ENCODE data around the gene GRM7. TPM values are rescaled to one million over a fixed set of nuclear protein-coding genes. Genes with fewer than 3 reads are reported as not detected.

Gene GRM7
- total RNA-seq, 1 experiment from 2014 or later: not detected

DNA sequence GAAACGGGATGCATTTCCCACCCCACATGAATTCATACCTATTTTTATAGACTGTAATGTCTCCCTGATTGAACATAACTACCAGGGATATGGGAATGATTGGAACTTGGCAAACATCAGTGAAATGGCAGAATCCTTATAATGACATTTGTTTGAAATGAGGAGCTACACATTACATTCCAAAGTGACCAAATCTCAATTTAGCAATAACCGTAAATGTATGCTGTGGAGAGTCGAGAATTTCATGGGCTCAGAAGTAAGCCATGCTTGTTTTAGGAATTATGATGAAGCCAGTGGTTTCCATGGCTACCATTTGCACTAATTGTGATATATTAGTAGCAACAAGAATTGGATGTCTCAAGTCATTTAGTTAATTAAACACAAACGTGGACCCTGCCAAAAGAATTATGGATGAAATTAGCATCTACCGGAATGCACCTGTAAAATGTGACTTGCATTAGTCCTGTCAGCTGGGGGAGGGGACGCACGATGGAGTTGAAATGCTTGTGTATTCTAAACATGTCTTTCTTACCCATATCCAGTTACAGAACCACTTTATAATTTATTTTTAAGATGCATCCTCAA, 760.2 kb downstream of the GRM7 start:
- H3K4me3 ChIP-seq (ENCODE audit: low read length): no peak overlapping the region
- H3K9ac ChIP-seq (ENCODE audit: low read length): no peak overlapping the region
- ChIA-PET POLR2A (ENCODE audit: unreplicated experiment) (no interaction called here), CTCF (no interaction called here)
- H3F3A ChIP-seq (ENCODE audit: low read length, unreplicated experiment): no peaks in the 10 kb centered on the region
- no peaks in the 10 kb centered on the region for H3K9me2 ChIP-seq (replicated peaks; ENCODE audit: low read length)
- intact Hi-C loops (cut with micrococcal nuclease): no loop called here
- BruUV-seq (replicated peaks): no TSS peak
- H3K27me3 ChIP-seq (ENCODE audit: low read length): no peaks in the 10 kb centered on the region
- no peaks in the 10 kb centered on the region for H3K36me3 ChIP-seq (ENCODE audit: low read depth, low read length)
- DNase-seq: no peak
- TF ChIP-seq, protein P1, sequence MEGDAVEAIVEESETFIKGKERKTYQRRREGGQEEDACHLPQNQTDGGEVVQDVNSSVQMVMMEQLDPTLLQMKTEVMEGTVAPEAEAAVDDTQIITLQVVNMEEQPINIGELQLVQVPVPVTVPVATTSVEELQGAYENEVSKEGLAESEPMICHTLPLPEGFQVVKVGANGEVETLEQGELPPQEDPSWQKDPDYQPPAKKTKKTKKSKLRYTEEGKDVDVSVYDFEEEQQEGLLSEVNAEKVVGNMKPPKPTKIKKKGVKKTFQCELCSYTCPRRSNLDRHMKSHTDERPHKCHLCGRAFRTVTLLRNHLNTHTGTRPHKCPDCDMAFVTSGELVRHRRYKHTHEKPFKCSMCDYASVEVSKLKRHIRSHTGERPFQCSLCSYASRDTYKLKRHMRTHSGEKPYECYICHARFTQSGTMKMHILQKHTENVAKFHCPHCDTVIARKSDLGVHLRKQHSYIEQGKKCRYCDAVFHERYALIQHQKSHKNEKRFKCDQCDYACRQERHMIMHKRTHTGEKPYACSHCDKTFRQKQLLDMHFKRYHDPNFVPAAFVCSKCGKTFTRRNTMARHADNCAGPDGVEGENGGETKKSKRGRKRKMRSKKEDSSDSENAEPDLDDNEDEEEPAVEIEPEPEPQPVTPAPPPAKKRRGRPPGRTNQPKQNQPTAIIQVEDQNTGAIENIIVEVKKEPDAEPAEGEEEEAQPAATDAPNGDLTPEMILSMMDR (conservative IDR thresholded peaks at IDR 0.05; ENCODE audit: low read depth, low read length): no peak
- no peak for TF ChIP-seq EZH2 (IDR thresholded peaks at IDR 0.05; ENCODE audit: low read length, unreplicated experiment)
- TF ChIP-seq EZH2phosphoT487 (IDR thresholded peaks at IDR 0.05; ENCODE audit: borderline replicate concordance, low read length): no peak
- H3K4me2 ChIP-seq (ENCODE audit: low read length): no peak overlapping the region
- H4K20me1 ChIP-seq (ENCODE audit: low read length): no peaks in the 10 kb centered on the region
- no peak overlapping the region for H2AFZ ChIP-seq (ENCODE audit: low read length)
- no peak overlapping the region for H3K27ac ChIP-seq (ENCODE audit: low read length)
- H3K4me1 ChIP-seq (ENCODE audit: insufficient read depth, low read length): no peaks in the 10 kb centered on the region
- H3K79me2 ChIP-seq (ENCODE audit: low read length): no peaks in the 10 kb centered on the region
- no peak for ATAC-seq
- peaks cover 25% of the 10 kb centered on the region; the same call in 1 of the 2 replicates for H3K9me3 ChIP-seq (ENCODE audit: low read length)

DNA sequence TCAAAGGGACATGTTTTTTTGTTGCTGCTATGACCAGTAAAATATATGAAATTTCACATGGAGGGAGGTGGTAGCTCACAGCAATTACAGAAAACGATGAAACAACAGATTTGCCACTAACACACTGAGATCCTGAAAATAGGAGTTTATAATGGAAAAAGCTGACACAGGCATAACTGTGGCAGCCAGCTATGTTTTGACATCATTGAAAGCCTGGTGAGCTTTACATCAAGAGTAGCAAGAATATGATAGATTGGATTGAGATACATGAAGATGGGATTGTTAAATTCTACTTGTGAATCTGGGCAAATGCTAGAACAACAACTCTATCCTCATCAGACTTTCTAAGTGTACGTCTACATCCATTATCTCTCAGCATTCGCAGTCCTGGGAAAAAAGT, 760.7 kb downstream of the GRM7 start:
- POLR2A ChIA-PET (ENCODE audit: unreplicated experiment): no interaction called here
- Histone ChIP-seq H3K27ac (ENCODE audit: low read length) (no peak overlapping the region), H3K9me3 (ENCODE audit: low read length) (peaks cover 26% of the 10 kb centered on the region; the same call in 1 of the 2 replicates), H3K9ac (ENCODE audit: low read length) (no peak overlapping the region), H3K79me2 (ENCODE audit: low read length) (no peaks in the 10 kb centered on the region), H3K4me1 (ENCODE audit: insufficient read depth, low read length) (no peaks in the 10 kb centered on the region), H2AFZ (ENCODE audit: low read length) (no peak overlapping the region), H3F3A (ENCODE audit: low read length, unreplicated experiment) (no peaks in the 10 kb centered on the region), H3K9me2 (replicated peaks; ENCODE audit: low read length) (no peaks in the 10 kb centered on the region), H3K36me3 (ENCODE audit: low read depth, low read length) (no peaks in the 10 kb centered on the region), H3K4me2 (ENCODE audit: low read length) (no peak overlapping the region), H3K27me3 (ENCODE audit: low read length) (no peaks in the 10 kb centered on the region), H4K20me1 (ENCODE audit: low read length) (no peaks in the 10 kb centered on the region), H3K4me3 (ENCODE audit: low read length) (no peak overlapping the region)
- intact Hi-C loops (cut with micrococcal nuclease): no loop called here
- CTCF ChIA-PET: no interaction called here
- no TSS peak for BruUV-seq (replicated peaks)
- ATAC-seq (no peak), DNase-seq (no peak)
- TF ChIP-seq EZH2 (IDR thresholded peaks at IDR 0.05; ENCODE audit: low read length, unreplicated experiment) (no peak), EZH2phosphoT487 (IDR thresholded peaks at IDR 0.05; ENCODE audit: borderline replicate concordance, low read length) (no peak)
- TF ChIP-seq, protein P1 (conservative IDR thresholded peaks at IDR 0.05; ENCODE audit: low read depth, low read length): no peak

DNA sequence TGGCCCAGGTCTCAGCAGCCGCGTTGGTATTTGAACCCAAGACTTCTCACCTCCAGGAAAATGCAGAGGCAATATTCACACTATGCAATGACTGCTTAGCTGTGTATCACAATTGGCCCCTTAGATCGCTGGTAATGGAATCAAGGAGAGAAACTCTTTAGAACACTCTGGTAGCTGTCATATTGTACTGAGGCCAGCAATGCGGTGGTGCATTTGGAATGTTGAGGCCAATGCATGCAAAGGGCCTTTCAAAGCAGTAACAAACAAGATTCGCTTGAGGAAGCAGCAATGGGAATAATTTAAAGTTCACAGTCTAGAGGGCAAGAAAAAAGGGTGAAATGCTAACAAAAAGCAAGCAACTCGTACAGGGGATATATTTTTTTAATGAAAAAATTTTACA, 764.1 kb downstream of the GRM7 start:
- Histone ChIP-seq H3K4me3 (ENCODE audit: low read length) (no peak overlapping the region), H3K9me2 (replicated peaks; ENCODE audit: low read length) (no peaks in the 10 kb centered on the region), H4K20me1 (ENCODE audit: low read length) (no peaks in the 10 kb centered on the region), H3K9ac (ENCODE audit: low read length) (no peak overlapping the region), H3K4me1 (ENCODE audit: insufficient read depth, low read length) (no peaks in the 10 kb centered on the region), H3K9me3 (ENCODE audit: low read length) (0 out of 2 replicates have a peak, but pooled peaks cover 25% of the 10 kb centered on the region), H3K36me3 (ENCODE audit: low read depth, low read length) (no peaks in the 10 kb centered on the region), H3K27ac (ENCODE audit: low read length) (no peak overlapping the region), H2AFZ (ENCODE audit: low read length) (no peak overlapping the region), H3F3A (ENCODE audit: low read length, unreplicated experiment) (no peaks in the 10 kb centered on the region), H3K79me2 (ENCODE audit: low read length) (no peaks in the 10 kb centered on the region), H3K27me3 (ENCODE audit: low read length) (no peaks in the 10 kb centered on the region), H3K4me2 (ENCODE audit: low read length) (no peak overlapping the region)
- DNase-seq (no peak), ATAC-seq (no peak)
- intact Hi-C loops (cut with micrococcal nuclease): no loop called here
- CTCF ChIA-PET: no interaction called here
- no peak for TF ChIP-seq EZH2 (IDR thresholded peaks at IDR 0.05; ENCODE audit: low read length, unreplicated experiment)
- no peak for TF ChIP-seq EZH2phosphoT487 (IDR thresholded peaks at IDR 0.05; ENCODE audit: borderline replicate concordance, low read length)
- TF ChIP-seq, protein P1 (conservative IDR thresholded peaks at IDR 0.05; ENCODE audit: low read depth, low read length): no peak
- no TSS peak for BruUV-seq (replicated peaks)
- POLR2A ChIA-PET (ENCODE audit: unreplicated experiment): no interaction called here

All from PC-3 (cell line).